Measurements from ENCODE around the gene CELF2.

GRCh38 chr10:11135709-11136108, 118.0 kb downstream of the CELF2 start:
- no peak for TF ChIP-seq CTCF (IDR thresholded peaks at IDR 0.05)
- TF ChIP-seq POLR2A (IDR thresholded peaks at IDR 0.05) = no peak
- no peak for TF ChIP-seq POLR2AphosphoS5 (IDR thresholded peaks at IDR 0.05; ENCODE audit: insufficient read depth in 1 of 2, low read depth in 1 of 2)

Measured in vagina (tissue), 2 donors.